Stimulated activated CD8-positive, alpha-beta memory T cell treated with anti-CD3 and anti-CD28 coated beads, Interleukin-7, amount 100 ng/mL, for 1 hour (primary cell): ENCODE data around the gene RPIA.
"Not testable (repeated sequence)": the region's sequence is repeated elsewhere in the genome, so short reads cannot be mapped to it uniquely, and the experiment has no call there.

Experiments used
- DNase-seq, 2 donors: peaks; one replicate each; pipeline ENCODE4 v3.0.0-alpha.2; 2020; ENCODE audit warnings: low read depth in 2 of 2

Gene RPIA

GRCh38 chr2:88735853-88736252, 44.4 kb downstream of the RPIA start:
- no peak for DNase-seq

DNA sequence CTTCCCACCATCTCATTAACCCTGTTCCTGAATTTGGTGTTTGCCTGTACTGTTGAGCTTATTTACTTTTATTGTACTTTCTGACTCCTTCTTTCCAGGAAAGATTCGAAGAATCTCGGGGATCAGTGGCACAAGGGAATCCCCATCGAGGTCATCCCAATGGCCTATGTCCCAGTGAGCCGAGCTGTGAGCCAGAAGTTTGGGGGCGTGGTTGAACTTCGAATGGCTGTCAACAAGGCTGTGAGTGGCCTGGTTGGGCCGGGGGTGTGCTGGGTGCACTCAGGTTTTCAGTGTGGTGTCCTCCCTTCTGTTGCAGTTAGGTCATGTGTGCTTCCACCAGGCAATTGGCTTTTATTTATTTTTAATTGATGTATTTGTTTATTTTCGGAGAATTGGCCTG, 45.0 kb downstream of the RPIA start:
- no peak for DNase-seq

DNA sequence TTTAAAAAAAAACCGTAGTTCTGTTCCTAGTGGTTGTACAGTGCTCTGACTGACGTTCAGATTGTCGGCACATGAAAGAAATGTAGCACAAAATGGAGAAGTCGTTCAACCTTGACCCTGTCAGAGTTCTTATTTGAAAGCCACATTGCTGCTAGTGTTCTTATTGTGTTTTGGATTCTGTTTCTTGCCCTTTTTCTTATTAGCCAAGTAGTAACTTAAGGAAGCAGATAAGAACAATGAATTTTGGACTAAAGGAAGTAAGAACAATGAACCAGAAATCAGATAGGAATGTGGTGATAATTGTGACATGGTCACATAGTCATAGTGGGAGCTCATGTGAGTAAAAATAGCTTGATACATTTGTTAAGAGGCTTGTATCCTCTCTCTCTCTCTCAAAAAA, 45.9 kb downstream of the RPIA start:
- DNase-seq = no peak

- no peak for DNase-seq
Observed at GRCh38 chr2:88738271-88738670, 46.8 kb downstream of the RPIA start.

DNA sequence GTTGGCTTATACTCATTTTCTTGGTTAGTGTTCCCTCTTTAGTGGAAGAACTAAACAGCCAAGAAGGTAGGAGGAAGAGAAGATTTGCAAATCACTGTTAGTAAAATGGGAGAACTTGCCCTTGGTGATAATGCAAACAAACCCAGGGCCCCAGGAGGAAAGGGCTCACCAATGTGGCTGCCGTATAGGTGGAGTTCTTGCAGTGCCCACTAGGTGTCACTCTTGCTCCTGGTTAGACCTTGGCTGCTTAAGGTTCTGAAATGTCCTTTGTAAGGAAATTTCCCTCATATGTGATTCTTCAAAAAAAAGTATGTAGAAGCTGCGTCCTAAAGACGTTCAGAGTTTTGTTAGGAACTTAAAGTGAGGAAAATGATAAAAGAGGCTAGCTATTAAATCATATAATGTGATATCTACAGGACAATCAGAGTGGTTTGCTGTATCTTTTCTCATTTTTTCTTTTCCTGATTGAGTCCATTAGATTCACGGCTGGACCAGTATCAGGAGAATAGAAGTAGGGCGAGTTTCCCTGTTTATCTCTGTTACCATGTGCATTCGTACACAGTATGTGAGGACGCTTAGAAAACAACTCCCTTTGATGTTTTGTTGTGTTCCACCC, 48.6 kb downstream of the RPIA start:
- peak; percentile 34 to 55 for DNase-seq

DNA sequence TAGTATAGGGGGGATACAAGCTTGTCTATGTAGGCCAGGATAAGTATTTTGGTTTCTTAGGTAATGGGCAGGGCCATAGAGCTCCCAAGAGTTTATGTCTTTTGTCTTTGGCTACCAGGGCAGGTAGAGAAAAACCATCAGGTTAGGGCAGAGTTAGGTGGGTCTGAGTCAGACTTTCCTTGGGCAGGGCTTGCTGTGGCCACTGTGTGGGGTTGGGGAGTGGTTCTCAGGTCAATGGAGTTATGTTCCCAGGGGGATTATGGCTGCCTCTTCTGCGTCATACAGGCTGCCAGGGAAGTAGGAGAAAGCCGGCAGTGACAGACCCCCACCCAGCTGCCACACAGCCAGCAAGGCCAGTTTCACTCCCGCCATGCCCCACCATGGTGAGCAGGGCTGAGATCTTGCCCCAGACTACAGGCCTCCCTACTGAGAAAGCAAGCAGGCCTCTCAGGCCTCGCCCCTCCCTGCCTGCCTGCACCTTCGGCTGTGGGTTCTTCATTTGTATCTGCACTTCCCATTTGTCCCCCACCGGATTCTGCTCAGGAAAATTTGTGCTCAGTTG, 55.5 kb downstream of the RPIA start:
- no peak for DNase-seq

GRCh38 chr2:88747990-88748389, 56.5 kb downstream of the RPIA start:
- no peak for DNase-seq

GRCh38 chr2:88751768-88752167, 60.3 kb downstream of the RPIA start:
- no peak for DNase-seq

- no peak for DNase-seq
Observed at GRCh38 chr2:88753833-88754584, 62.5 kb downstream of the RPIA start.

- no peak for DNase-seq
Observed at GRCh38 chr2:88754585-88755320, 63.3 kb downstream of the RPIA start.

- DNase-seq = no peak
Observed at GRCh38 chr2:88755836-88756235, 64.4 kb downstream of the RPIA start.

GRCh38 chr2:88757025-88757424, 65.6 kb downstream of the RPIA start:
- DNase-seq = no peak

DNA sequence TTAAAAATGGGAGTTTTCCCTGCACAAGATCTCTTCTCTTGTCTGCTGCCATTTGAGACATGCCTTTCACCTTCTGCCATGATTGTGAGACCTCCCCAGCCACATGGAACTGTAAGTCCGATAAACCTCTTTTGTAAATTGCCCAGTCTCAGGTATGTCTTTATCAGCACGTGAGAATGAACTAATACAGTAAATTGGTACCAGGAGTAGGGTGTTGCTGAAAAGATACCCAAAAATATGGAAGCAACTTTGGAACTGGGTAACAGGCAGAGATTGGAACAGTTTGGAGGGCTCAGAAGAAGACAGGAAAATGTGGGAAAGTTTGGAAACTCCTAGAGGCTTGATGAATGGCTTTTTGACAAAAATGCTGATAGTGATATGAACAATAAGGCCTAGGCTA, 67.2 kb downstream of the RPIA start:
- not testable (repeated sequence) for DNase-seq

DNA sequence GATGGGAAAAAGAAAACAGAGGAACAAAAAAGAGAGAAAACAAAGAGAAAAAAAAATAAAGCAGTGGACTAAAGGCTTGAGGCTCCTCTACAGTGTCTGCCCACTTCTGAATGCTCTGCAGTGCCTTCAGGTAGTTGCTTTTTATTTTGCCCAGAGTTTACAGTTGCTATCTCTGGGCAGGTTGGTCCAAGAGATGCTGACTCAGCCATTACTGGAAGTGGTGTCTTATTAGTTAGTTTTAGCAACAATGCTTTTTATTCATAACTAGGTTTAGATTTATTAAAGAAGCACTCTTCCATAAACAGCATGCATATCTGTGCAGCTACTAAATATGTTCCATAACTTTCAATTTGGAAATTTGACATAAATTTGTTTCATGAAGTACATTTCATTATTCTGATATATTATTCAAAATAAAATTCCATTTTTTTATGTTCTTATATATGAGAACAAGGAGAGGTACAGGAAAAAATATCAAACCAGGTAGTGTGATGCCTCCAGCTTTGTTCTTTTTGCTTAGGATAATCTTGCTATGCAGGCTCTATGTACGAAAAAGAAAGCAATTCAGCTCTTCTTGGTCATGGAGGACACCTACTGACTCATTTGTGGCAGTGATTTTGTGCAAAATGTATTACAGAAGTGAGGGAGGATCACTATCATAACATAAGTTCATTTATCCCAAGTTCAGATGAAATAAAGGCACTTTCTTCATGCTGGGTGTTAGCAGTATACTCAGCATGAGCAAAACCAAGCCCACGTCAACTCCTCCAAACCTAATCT, 69.5 kb downstream of the RPIA start:
- DNase-seq = no peak

DNA sequence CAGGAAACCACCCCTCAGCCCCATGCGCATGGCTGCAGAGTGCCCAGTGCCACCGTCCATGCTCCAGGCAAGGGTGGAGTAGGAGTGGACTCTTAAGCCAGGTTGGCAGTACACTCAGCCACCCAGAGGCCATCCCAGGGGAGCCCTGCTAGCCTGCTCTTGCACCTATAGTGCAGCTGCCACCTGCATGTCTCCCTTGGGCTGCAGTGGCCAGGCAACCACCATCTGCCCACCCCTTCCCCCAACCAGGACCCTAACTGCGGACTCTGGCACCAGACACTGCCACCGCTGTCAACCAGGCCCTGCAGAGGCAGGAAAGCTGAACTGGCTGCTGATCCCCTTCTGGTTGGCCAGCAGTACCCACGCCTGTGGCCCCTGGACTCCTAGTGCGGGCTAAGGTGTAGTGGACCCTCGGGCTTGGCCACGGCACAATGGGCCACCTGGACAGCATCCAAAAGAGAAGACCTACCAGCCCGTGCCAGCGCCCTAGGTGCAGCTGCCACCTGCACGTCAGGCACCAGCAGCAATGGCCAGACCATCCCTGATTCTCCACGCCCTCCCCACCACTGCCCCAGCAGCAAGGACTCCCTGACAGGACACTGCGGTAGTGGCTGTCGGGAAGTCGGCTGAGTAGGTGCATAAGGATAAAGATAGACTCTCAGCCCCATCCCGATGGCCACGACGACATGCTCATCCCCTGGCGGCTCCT, 72.8 kb downstream of the RPIA start:
- no peak for DNase-seq

DNA sequence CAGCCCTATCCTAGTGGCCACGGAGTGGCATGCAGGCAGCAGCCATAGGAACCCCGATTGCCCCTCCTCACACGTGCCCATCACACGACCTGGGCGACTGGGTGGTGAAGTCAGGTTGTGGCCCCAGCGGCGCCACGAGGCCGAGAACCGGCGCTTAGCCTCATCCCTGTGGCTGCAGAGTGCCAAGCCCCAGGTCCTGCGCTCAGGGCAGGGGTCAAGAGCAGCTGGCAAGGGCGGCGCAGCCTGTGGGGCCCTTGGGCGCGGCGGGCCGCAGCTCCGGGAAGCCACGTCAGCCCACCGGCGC, 73.3 kb downstream of the RPIA start:
- DNase-seq = no peak

GRCh38 chr2:88765154-88765888, 73.8 kb downstream of the RPIA start:
- no peak for DNase-seq

GRCh38 chr2:88765889-88766481, 74.5 kb downstream of the RPIA start:
- DNase-seq = not testable (repeated sequence)

- no peak for DNase-seq
Observed at GRCh38 chr2:88770016-88770415, 78.5 kb downstream of the RPIA start.
